Measurements from ENCODE around the gene KBTBD8. TPM values are rescaled to one million over a fixed set of nuclear protein-coding genes. Genes with fewer than 3 reads are reported as not detected.

The KBTBD8 gene
- total and polyA plus RNA-seq, 2 of the 8 experiments (the other 6 are each of a cell fraction or from before 2014, with no cell fraction given), result 3.2 to 23.9 TPM

GRCh38 chr3:67037615-67038014, 39.5 kb downstream of the KBTBD8 start (continued):
- TF ChIP-seq NANOG (IDR thresholded peaks at IDR 0.05; ENCODE audit: insufficient read depth, low read depth, low read length, poor library complexity, severe bottlenecking) (no peak), EP300 (IDR thresholded peaks at IDR 0.05; ENCODE audit: borderline replicate concordance in 1 of 2, low read depth in 2 of 2, low read length in 2 of 2) (no peak), SIN3A (conservative IDR thresholded peaks at IDR 0.05 in 1 of 2, IDR thresholded peaks at IDR 0.05 in 1 of 2; ENCODE audit: low read depth in 1 of 2, low read length in 2 of 2) (no peak)
